Karpas-422 (cell line): ENCODE results near the gene SCOC. TPM values are rescaled to one million over a fixed set of nuclear protein-coding genes. Genes with fewer than 3 reads are reported as not detected.

Experiments used
- DNase-seq: peaks from one replicate; pipeline ENCODE4 v3.0.0-alpha.2; 2015
- H2AFZ ChIP-seq: fragments of 200-600 bp; sonication (generic); 2 replicates; pipeline ENCODE4 v1.6.1; 2014; ENCODE audit warnings: antibody characterized with exemption, low read length, mixed read lengths
- H3K27ac ChIP-seq: fragments of 200-600 bp; sonication (generic); 2 replicates; pipeline ENCODE4 v1.5.1; 2014; ENCODE audit warnings: mild to moderate bottlenecking, low read length, moderate library complexity
- H3K27me3 ChIP-seq: fragments of 200-600 bp; sonication (generic); 2 replicates; pipeline ENCODE4 v1.6.1; 2014; ENCODE audit warnings: low read length, mixed read lengths
- H3K36me3 ChIP-seq: fragments of 200-600 bp; sonication (generic); 2 replicates; pipeline ENCODE4 v1.6.1; 2014; ENCODE audit warnings: low read length, mixed read lengths; ENCODE audit not compliant: insufficient read depth
- H3K4me1 ChIP-seq: fragments of 200-600 bp; sonication (generic); 2 replicates; pipeline ENCODE4 v1.6.1; 2014; ENCODE audit warnings: mild to moderate bottlenecking, low read length, mixed read lengths
- H3K4me2 ChIP-seq: fragments of 200-600 bp; sonication (generic); 2 replicates; pipeline ENCODE4 v1.6.1; 2014; ENCODE audit warnings: low read length, low read depth, mild to moderate bottlenecking; ENCODE audit not compliant: poor library complexity, severe bottlenecking
- H3K4me3 ChIP-seq: fragments of 200-600 bp; sonication (generic); 2 replicates; pipeline ENCODE4 v1.5.1; 2014; ENCODE audit warnings: mild to moderate bottlenecking, antibody characterized with exemption, low read length, mixed read lengths
- H3K79me2 ChIP-seq: fragments of 200-600 bp; sonication (generic); 2 replicates; pipeline ENCODE4 v1.6.1; 2014; ENCODE audit warnings: mild to moderate bottlenecking, low read length, mixed read lengths
- H3K9ac ChIP-seq: fragments of 200-600 bp; sonication (generic); 2 replicates; pipeline ENCODE4 v1.6.0; 2014; ENCODE audit warnings: low read length
- H3K9me2 ChIP-seq: fragments of 200-600 bp; sonication (generic), shearing (Covaris generic); replicated peaks from 2 replicates; pipeline ENCODE4 v1.6.0; 2014; ENCODE audit warnings: mild to moderate bottlenecking, low read length, moderate library complexity; ENCODE audit not compliant: insufficient read depth
- H3K9me3 ChIP-seq: fragments of 300-700, 200-600 bp; sonication (generic); 2 replicates; pipeline ENCODE4 v1.6.1; 2014; ENCODE audit warnings: low read length, mixed read lengths
- H4K20me1 ChIP-seq: fragments of 200-600 bp; sonication (generic); 2 replicates; pipeline ENCODE4 v1.6.1; 2014; ENCODE audit warnings: mild to moderate bottlenecking, antibody characterized with exemption, low read length, low read depth; ENCODE audit not compliant: insufficient read depth
- total RNA-seq: library from RNA; depleted of rRNA; stranded (reverse); fragments of >200 nt; shearing (Covaris generic); gene quantifications from 2 replicates; pipeline ENCODE4 v1.2.3, GENCODE V29; 2014; ENCODE audit warnings: low replicate concordance; rRNA removed

Gene SCOC
- 12.2 and 41.8 TPM in 2 replicates for total RNA-seq

DNA sequence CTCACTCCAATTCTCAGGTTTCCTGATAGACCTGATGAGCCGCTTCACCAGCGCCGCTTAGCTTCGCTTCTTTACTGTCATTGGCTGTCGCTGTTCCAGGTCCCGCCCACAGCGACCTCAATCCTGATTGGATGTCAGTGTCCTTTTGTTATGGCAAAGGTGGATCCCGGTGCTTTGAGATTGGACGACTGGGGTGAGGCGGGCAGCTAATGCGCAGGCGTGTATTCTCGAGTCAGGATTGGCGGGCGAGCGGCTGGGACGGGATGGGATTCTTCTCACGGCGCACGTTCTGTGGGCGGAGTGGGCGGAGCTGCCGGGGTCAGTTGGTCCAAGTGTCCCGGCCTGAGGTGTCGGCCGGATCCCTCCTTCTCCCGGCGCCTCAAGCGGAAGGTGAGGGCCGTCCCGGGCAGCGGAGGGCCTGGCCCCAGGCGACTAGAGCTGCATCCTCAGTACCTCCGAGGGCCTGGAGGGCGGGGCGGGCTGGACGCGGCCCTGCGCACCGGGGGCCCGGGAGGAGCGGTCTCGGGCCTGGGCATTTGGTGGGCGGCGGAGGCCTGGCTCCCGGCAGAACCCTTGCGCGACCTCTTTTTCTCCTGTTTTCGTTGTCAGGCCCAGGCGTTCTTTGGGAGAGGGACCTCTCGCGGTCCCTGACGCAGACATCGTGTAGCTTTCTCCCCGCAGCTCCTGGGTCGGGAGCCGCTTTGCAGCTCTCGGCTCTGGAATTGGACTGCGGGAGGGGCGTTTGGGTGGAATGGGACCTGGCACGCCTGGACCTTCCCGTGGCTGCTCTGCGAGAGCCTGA is at the start of gene SCOC:
Gene SCOC (plus strand): TSS at position 319 of the 802 bp plus-strand sequence. CDS start 5,525 bp downstream, outside the sequence.
- H4K20me1 ChIP-seq: peaks cover 4% of the 10 kb centered on the region; the same call in 1 of the 2 replicates

DNA sequence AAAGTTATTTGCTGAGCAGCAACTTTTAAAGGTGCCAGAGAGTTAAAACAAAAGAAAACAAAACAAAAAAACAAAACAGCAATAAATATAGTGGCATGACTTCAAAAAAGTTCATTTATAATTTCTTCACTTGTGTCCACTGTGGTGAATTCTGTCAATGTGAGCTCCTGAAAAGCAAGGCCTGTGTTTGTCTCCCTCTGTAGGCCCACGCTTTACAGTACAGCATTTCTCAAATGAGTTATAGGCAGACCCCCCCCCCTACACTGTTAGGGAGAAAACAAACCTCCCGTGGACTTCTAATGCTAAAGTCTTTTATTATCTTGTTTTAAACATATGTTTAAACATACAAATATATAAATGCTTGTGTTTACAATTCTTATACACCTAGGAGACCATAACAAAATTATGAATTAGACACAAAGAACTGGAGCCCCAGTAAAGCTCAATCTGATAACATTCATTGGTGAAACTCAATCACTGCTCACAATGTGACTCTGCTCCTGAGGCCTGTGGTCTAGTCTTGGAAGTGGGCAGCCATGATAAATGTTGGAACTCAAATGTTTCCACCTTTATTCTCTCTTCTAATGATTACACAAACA is 47.0 kb upstream of the SCOC start:
- no peaks in the 10 kb centered on the region for H3K9me2 ChIP-seq
- peaks cover 8% of the 10 kb centered on the region; the same call in 1 of the 2 replicates for H3K4me1 ChIP-seq
- H3K27ac ChIP-seq: no peak overlapping the region
- DNase-seq: peak; percentile 76
- no peaks in the 10 kb centered on the region for H3K9me3 ChIP-seq
- no peaks in the 10 kb centered on the region for H3K79me2 ChIP-seq
- H3K4me3 ChIP-seq: no peak overlapping the region
- no peak overlapping the region for H2AFZ ChIP-seq
- H3K4me2 ChIP-seq: no peak overlapping the region
- H3K9ac ChIP-seq: no peak overlapping the region
- H3K36me3 ChIP-seq: no peaks in the 10 kb centered on the region
- H4K20me1 ChIP-seq: no peaks in the 10 kb centered on the region
- H3K27me3 ChIP-seq: no peaks in the 10 kb centered on the region

More for the DNA sequence above, at the start of gene SCOC:
- H3K4me2 ChIP-seq: peak within 1 kb of the TSS; percentile 91
- H3K27me3 ChIP-seq: no peaks in the 10 kb centered on the region
- H3K9me3 ChIP-seq: no peaks in the 10 kb centered on the region
- peak within 1 kb of the TSS; percentile 86 for H3K9ac ChIP-seq
- H3K9me2 ChIP-seq: no peaks in the 10 kb centered on the region
- peak; percentile 98 for DNase-seq
- no peaks in the 10 kb centered on the region for H3K36me3 ChIP-seq
- H3K4me3 ChIP-seq: peak within 1 kb of the TSS; percentile 89
- H2AFZ ChIP-seq: peak within 1 kb of the TSS; percentile 82
- peaks cover 21% of the 10 kb centered on the region for H3K4me1 ChIP-seq
- H3K79me2 ChIP-seq: peaks cover 42% of the 10 kb centered on the region
- H3K27ac ChIP-seq: no peak within 1 kb of the TSS

DNA sequence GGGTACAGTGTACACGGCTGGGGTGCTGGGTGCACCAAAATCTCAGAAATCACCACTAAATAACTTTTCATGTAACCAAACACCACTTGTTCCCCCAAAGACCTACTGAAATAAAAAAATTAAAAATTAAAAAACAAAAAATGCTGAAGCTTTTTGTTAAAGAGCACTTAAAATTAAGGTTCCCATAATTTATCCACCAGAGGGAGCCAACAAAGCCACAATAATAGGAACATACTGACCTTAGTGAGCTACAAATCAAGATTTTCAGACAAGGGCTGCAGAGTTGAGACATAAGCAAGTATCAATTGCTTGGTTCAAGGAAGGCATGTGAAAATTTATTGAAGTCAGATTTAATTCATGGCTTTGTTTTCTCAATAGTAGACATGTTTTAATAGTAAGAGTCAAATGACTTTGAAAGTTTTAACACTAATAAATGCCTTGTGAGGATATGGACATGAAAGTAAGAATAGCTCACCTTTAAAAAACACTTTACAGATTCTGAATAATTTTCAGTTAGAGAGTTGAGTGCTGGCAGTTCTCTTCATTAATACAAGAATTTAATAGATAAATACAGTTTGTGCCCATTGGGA is 43.0 kb upstream of the SCOC start:
- Histone ChIP-seq H3K9ac (no peak overlapping the region), H4K20me1 (no peaks in the 10 kb centered on the region), H3K9me2 (no peaks in the 10 kb centered on the region), H3K79me2 (no peaks in the 10 kb centered on the region), H3K27me3 (no peaks in the 10 kb centered on the region), H3K36me3 (no peaks in the 10 kb centered on the region), H3K9me3 (no peaks in the 10 kb centered on the region), H3K4me3 (no peak overlapping the region), H3K27ac (no peak overlapping the region), H3K4me1 (peaks cover 9% of the 10 kb centered on the region; the same call in 1 of the 2 replicates), H3K4me2 (no peak overlapping the region), H2AFZ (no peak overlapping the region)
- DNase-seq: peak; percentile 69

DNA sequence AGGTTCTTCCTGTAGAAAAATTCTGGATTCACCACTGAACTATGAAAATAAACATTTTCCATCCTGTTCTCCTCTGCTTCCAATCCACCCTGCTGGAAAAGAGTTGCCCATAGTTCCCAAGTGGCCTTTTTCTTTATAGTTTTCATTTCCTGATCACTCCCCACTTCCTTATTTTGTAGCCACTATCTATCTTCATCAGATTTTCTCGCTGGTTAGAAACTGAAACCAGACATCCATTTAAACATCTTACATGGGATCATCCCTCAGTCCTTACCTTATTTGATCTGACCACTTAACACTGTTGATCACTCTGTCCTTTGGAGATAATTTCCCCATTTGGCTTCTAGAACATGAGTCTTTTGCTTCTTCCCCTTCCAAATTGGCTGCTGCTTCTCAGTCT is 42.2 kb upstream of the SCOC start:
- no peaks in the 10 kb centered on the region for H3K79me2 ChIP-seq
- H3K36me3 ChIP-seq: no peaks in the 10 kb centered on the region
- no peaks in the 10 kb centered on the region for H3K9me3 ChIP-seq
- no peaks in the 10 kb centered on the region for H3K27me3 ChIP-seq
- H3K4me1 ChIP-seq: peaks cover 9% of the 10 kb centered on the region; the same call in 1 of the 2 replicates
- H3K9ac ChIP-seq: no peak overlapping the region
- no peak for DNase-seq
- no peaks in the 10 kb centered on the region for H4K20me1 ChIP-seq
- H3K4me3 ChIP-seq: no peak overlapping the region
- no peaks in the 10 kb centered on the region for H3K9me2 ChIP-seq
- peak overlapping the region; percentile 9 for H3K4me2 ChIP-seq
- no peak overlapping the region for H3K27ac ChIP-seq
- no peak overlapping the region for H2AFZ ChIP-seq

DNA sequence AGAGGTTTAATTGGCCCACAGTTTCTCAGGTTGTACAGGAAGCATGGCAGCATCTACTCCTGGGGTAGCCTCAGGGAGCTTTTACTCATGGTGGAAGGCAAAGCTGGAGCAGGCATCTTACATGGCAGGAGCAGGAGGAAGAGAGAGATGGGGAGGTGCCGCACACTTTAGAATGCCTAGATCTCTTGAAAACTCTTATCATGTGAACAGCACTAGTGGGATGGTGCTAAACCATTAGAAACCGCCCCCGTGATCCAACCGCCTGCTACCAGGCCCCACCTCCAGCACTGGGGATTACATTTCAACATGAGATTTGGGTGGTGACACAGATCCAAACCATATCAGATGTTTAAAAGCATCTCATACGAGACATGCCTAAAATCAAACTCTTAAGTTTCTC is 41.6 kb upstream of the SCOC start:
- no peaks in the 10 kb centered on the region for H3K36me3 ChIP-seq
- H3K9ac ChIP-seq: no peak overlapping the region
- H3K9me2 ChIP-seq: no peaks in the 10 kb centered on the region
- no peak overlapping the region for H3K4me3 ChIP-seq
- no peaks in the 10 kb centered on the region for H3K79me2 ChIP-seq
- no peaks in the 10 kb centered on the region for H3K9me3 ChIP-seq
- no peak overlapping the region for H3K27ac ChIP-seq
- H3K27me3 ChIP-seq: no peaks in the 10 kb centered on the region
- no peak overlapping the region for H3K4me2 ChIP-seq
- no peak overlapping the region for H2AFZ ChIP-seq
- peaks cover 9% of the 10 kb centered on the region; the same call in 1 of the 2 replicates for H3K4me1 ChIP-seq
- DNase-seq: no peak
- H4K20me1 ChIP-seq: no peaks in the 10 kb centered on the region

DNA sequence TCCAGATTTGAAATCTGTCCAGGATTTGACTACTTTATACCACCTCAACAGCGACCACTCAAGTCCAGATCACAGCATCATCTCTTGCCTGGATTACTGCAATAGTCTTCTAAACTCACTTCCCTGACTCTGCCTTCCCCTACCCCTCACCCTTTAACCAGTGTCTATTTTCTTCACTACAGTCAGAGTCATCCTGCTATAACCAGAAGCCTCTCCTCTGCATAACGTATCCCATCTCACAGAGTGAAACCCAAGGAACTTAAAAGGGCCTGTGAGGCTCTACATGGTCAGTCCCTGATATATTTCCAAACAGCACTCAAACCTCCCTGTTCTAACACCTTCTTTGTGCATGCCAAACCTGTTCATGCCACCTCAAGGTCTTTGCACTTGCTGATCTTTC is 40.7 kb upstream of the SCOC start:
- no peaks in the 10 kb centered on the region for H3K9me2 ChIP-seq

DNA sequence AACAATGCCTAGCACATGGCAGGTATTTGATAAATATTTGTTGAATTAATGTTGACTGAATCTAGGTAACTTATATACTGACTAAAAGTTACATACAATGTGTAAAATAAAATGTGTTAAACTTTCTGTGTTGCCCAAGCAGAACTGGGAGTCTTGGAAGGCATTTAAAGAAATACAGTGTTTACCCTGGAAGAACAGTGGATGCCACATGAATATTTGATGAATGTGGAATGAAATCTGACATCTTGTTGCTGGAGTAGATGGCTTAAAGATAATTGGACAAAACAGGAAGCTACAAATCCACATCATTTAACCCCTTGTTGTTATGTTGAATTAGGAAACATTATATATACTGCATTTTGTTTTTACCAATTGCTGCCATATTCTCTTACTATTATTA is 39.9 kb upstream of the SCOC start:
- Histone ChIP-seq H3K9me2 (no peaks in the 10 kb centered on the region), H3K36me3 (no peaks in the 10 kb centered on the region), H3K9me3 (no peaks in the 10 kb centered on the region), H3K4me2 (no peak overlapping the region), H3K9ac (no peak overlapping the region), H3K79me2 (no peaks in the 10 kb centered on the region), H3K27me3 (no peaks in the 10 kb centered on the region), H3K27ac (no peak overlapping the region), H4K20me1 (no peaks in the 10 kb centered on the region), H2AFZ (no peak overlapping the region), H3K4me1 (peaks cover 9% of the 10 kb centered on the region; the same call in 1 of the 2 replicates), H3K4me3 (no peak overlapping the region)
- DNase-seq: no peak

More for the DNA sequence above, 40.7 kb upstream of the SCOC start:
- Histone ChIP-seq H3K4me3 (no peak overlapping the region), H3K9me3 (no peaks in the 10 kb centered on the region), H3K9ac (no peak overlapping the region), H4K20me1 (no peaks in the 10 kb centered on the region), H3K36me3 (no peaks in the 10 kb centered on the region), H3K79me2 (no peaks in the 10 kb centered on the region), H3K4me1 (peaks cover 9% of the 10 kb centered on the region; the same call in 1 of the 2 replicates), H2AFZ (no peak overlapping the region), H3K27me3 (no peaks in the 10 kb centered on the region), H3K27ac (no peak overlapping the region), H3K4me2 (no peak overlapping the region)
- DNase-seq: no peak

DNA sequence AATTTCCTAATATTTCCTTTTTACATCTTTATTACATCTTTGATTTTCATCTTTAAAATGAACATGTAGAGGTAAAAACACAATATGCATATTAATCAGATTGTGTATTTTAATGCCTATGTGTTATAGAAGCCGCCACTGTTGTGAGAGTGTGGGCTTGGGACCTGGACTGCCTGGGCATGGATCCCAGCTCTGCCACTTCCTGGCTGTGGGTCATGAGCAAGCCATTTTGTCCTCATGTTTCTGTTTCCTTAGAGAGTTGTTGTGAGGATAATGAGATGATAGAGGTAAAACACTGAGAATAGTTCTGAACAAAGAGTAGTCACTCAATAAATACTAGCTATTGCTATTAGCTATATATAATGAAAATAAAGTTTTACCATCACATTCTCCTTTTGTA is 38.4 kb upstream of the SCOC start:
- H3K79me2 ChIP-seq: no peaks in the 10 kb centered on the region
- H3K4me1 ChIP-seq: peaks cover 9% of the 10 kb centered on the region; the same call in 1 of the 2 replicates
- DNase-seq: no peak
- no peaks in the 10 kb centered on the region for H3K9me2 ChIP-seq
- no peak overlapping the region for H3K4me2 ChIP-seq
- no peaks in the 10 kb centered on the region for H3K9me3 ChIP-seq
- no peak overlapping the region for H3K4me3 ChIP-seq
- no peak overlapping the region for H2AFZ ChIP-seq
- no peak overlapping the region for H3K9ac ChIP-seq
- no peaks in the 10 kb centered on the region for H3K27me3 ChIP-seq
- H4K20me1 ChIP-seq: no peaks in the 10 kb centered on the region
- no peaks in the 10 kb centered on the region for H3K36me3 ChIP-seq
- H3K27ac ChIP-seq: no peak overlapping the region
